ENCODE results near the gene FOXP1. TPM values are rescaled to one million over a fixed set of nuclear protein-coding genes. Genes with fewer than 3 reads are reported as not detected.

Gene FOXP1
- total and polyA plus RNA-seq, 2 of the 13 experiments (the other 11 are each of a cell fraction or from before 2014, with no cell fraction given) = 40.4 to 59.0 TPM

DNA sequence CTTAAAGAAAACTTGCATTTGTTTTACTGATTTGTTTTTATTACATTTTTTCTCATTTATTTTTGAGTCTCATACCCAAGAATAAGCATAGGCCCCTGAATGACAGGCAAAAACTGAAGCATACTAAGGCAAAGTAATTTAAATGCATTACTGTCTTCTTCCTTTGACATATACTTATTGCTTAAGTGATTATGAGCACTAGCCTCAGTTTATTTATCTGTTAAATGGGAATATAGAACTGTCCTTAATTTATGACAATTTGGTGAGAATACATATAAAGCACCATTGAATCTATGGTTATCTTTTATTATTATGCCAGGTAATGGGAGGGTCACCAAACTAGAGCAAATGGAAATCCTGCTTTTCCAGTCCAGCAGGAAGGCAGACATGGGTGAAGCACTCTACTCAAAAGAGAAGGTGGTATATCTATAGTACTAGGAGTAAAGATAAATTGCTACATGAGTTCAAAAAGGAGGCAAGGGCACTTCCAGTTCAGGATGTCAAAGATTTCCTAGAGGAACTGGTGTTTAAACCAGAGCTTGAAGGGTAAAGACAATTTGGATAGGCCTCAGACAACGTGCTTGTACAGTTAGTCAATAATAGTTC lies 435.0 kb downstream of the FOXP1 start:
- H3K4me3 ChIP-seq (replicated peaks in 1 of 3; ENCODE audit: insufficient read depth in 1 of 3, low read depth in 2 of 3, low read length in 3 of 3) = no peak overlapping the region
- intact Hi-C loops (cut with micrococcal nuclease; ENCODE audit: unreplicated experiment) = no loop called here
- ChIA-PET POLR2A (no interaction called here), CTCF (ENCODE audit: low intra/inter-chr PET ratio, low total read pairs) (no interaction called here)
- H3K9ac ChIP-seq (ENCODE audit: insufficient read depth, low read depth, low read length) = no peak overlapping the region
- H4K20me1 ChIP-seq (ENCODE audit: insufficient read depth, low read length) = no peaks in the 10 kb centered on the region
- no peaks in the 10 kb centered on the region for H3K9me3 ChIP-seq (ENCODE audit: low read length)
- H2AFZ ChIP-seq (ENCODE audit: low read length) = no peak overlapping the region
- H3K36me3 ChIP-seq (replicated peaks in 1 of 2; ENCODE audit: control insufficient read depth in 1 of 2, insufficient read depth in 2 of 2, low read length in 2 of 2) = peaks cover 0 to 3% of the 10 kb centered on the region in 2 experiments; a peak in 2 of 5 replicates
- no peak overlapping the region for H3K27ac ChIP-seq (ENCODE audit: extremely low read length, insufficient read depth, low read length)
- BruUV-seq (replicated peaks) = no TSS peak
- in situ Hi-C loops (cut with HindIII; ENCODE audit: extremely low pct_ligation_motif_present, low pct_unique_long_range_greater_than_20kb) = no loop called here
- TF ChIP-seq ZNF629 (CRISPR knock-in tag; conservative IDR thresholded peaks at IDR 0.05) (peak; percentile 78), SIX1 (CRISPR knock-in tag; IDR thresholded peaks at IDR 0.05; ENCODE audit: borderline replicate concordance) (no peak), ZHX1 (CRISPR knock-in tag; IDR thresholded peaks at IDR 0.05; ENCODE audit: low read depth) (no peak), ERF (CRISPR knock-in tag; IDR thresholded peaks at IDR 0.05) (no peak), HMG20B (CRISPR knock-in tag; conservative IDR thresholded peaks at IDR 0.05) (no peak), ZNF292 (CRISPR knock-in tag; IDR thresholded peaks at IDR 0.05; ENCODE audit: borderline replicate concordance, low read depth) (no peak), ZNF572 (CRISPR knock-in tag; IDR thresholded peaks at IDR 0.05) (no peak), ZNF460 (CRISPR knock-in tag; IDR thresholded peaks at IDR 0.05; ENCODE audit: borderline replicate concordance) (no peak)
- TF ChIP-seq, protein P1, sequence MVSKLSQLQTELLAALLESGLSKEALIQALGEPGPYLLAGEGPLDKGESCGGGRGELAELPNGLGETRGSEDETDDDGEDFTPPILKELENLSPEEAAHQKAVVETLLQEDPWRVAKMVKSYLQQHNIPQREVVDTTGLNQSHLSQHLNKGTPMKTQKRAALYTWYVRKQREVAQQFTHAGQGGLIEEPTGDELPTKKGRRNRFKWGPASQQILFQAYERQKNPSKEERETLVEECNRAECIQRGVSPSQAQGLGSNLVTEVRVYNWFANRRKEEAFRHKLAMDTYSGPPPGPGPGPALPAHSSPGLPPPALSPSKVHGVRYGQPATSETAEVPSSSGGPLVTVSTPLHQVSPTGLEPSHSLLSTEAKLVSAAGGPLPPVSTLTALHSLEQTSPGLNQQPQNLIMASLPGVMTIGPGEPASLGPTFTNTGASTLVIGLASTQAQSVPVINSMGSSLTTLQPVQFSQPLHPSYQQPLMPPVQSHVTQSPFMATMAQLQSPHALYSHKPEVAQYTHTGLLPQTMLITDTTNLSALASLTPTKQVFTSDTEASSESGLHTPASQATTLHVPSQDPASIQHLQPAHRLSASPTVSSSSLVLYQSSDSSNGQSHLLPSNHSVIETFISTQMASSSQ (IDR thresholded peaks at IDR 0.05; ENCODE audit: low read depth) = no peak
- TF ChIP-seq, protein P1 (CRISPR knock-in tag; IDR thresholded peaks at IDR 0.05; ENCODE audit: borderline replicate concordance) = no peak
- no peaks in the 10 kb centered on the region for H3K79me2 ChIP-seq (ENCODE audit: insufficient read depth, low read length)
- no peak for DNase-seq (ENCODE audit: low spot score)
- no peaks in the 10 kb centered on the region for H3K27me3 ChIP-seq (ENCODE audit: control insufficient read depth in 1 of 2, insufficient read depth in 2 of 2, low read length in 2 of 2)
- FAIRE-seq = no peak
- H3K4me2 ChIP-seq (ENCODE audit: low read depth, low read length) = no peak overlapping the region
- peaks cover 37% of the 10 kb centered on the region for H3K4me1 ChIP-seq (ENCODE audit: insufficient read depth, low read length)
- ATAC-seq = no peak
- 71% methylated on average over 1 of the region's 1 CpG for WGBS (ENCODE audit: low lambda C conversion rate)
